Activated CD4-positive, alpha-beta T cell treated with anti-CD3 and anti-CD28 coated beads for 24 hours (primary cell): ENCODE measurements around the gene RPS6KA3.
"Not testable (repeated sequence)": the region's sequence is repeated elsewhere in the genome, so short reads cannot be mapped to it uniquely, and the experiment has no call there.

Source experiments
- DNase-seq, 2 donors: peaks; one replicate each; pipeline ENCODE4 v3.0.0-alpha.2; 2020; ENCODE audit warnings: low read depth in 2 of 2

The RPS6KA3 gene

GRCh38 chrX:20265726-20266681, 705 bp downstream of the RPS6KA3 start:
- no peak for DNase-seq

- peak in 1 of 2 donors; percentile 38 for DNase-seq
Measured at GRCh38 chrX:20265221-20265725, 1.4 kb downstream of the RPS6KA3 start.

- DNase-seq, result no peak
Measured at GRCh38 chrX:20263474-20263873, 3.2 kb downstream of the RPS6KA3 start.

- no peak for DNase-seq
Measured at GRCh38 chrX:20260885-20261284, 5.8 kb downstream of the RPS6KA3 start.

- no peak for DNase-seq
Measured at GRCh38 chrX:20254712-20255299, 11.9 kb downstream of the RPS6KA3 start.

GRCh38 chrX:20253232-20253543, 13.5 kb downstream of the RPS6KA3 start:
- DNase-seq, result no peak

GRCh38 chrX:20252381-20253231, 14.1 kb downstream of the RPS6KA3 start:
- peak; percentile 50 to 55 for DNase-seq

- DNase-seq, result no peak
Measured at GRCh38 chrX:20251691-20252090, 15.0 kb downstream of the RPS6KA3 start.

GRCh38 chrX:20250146-20250545, 16.6 kb downstream of the RPS6KA3 start:
- DNase-seq, result not testable (repeated sequence)

- DNase-seq, result no peak
Measured at GRCh38 chrX:20248592-20249192, 18.0 kb downstream of the RPS6KA3 start.

GRCh38 chrX:20244931-20245330, 21.8 kb downstream of the RPS6KA3 start:
- DNase-seq, result no peak

- DNase-seq, result no peak
Measured at GRCh38 chrX:20240201-20240600, 26.5 kb downstream of the RPS6KA3 start.

- no peak for DNase-seq
Measured at GRCh38 chrX:20237864-20238263, 28.8 kb downstream of the RPS6KA3 start.

- DNase-seq, result no peak
Measured at GRCh38 chrX:20235755-20236154, 31.0 kb downstream of the RPS6KA3 start.

- DNase-seq, result no peak
Measured at GRCh38 chrX:20233336-20233735, 33.4 kb downstream of the RPS6KA3 start.

- DNase-seq, result no peak
Measured at GRCh38 chrX:20231598-20231997, 35.1 kb downstream of the RPS6KA3 start.

- DNase-seq, result no peak
Measured at GRCh38 chrX:20230406-20230805, 36.3 kb downstream of the RPS6KA3 start.

GRCh38 chrX:20229155-20229554, 37.6 kb downstream of the RPS6KA3 start:
- no peak for DNase-seq

- DNase-seq, result no peak
Measured at GRCh38 chrX:20228245-20228644, 38.5 kb downstream of the RPS6KA3 start.

- no peak for DNase-seq
Measured at GRCh38 chrX:20227116-20227515, 39.6 kb downstream of the RPS6KA3 start.

- no peak for DNase-seq
Measured at GRCh38 chrX:20225488-20225833, 41.2 kb downstream of the RPS6KA3 start.
